ENCODE results near the gene ERCC6L2.

Gene ERCC6L2

GRCh38 chr9:95891067-95891671, 15.7 kb downstream of the ERCC6L2 start (continued):
- TF ChIP-seq ELK4 (IDR thresholded peaks at IDR 0.05; ENCODE audit: borderline replicate concordance, low read depth, low read length) (no peak), HIC1 (tag by site-specific recombination; IDR thresholded peaks at IDR 0.05) (no peak), ZNF544 (tag by site-specific recombination; IDR thresholded peaks at IDR 0.05) (no peak)

- no peak overlapping the region for H3K4me3 ChIP-seq (ENCODE audit: low read depth, low read length)
- TF ChIP-seq SETDB1 (IDR thresholded peaks at IDR 0.05; ENCODE audit: insufficient read length, low read length) (peak; percentile 67), YY1 (tag by site-specific recombination; IDR thresholded peaks at IDR 0.05) (no peak)
- H3K4me1 ChIP-seq (ENCODE audit: control insufficient read depth, insufficient read depth, low read length) = no peaks in the 10 kb centered on the region
- H3K27ac ChIP-seq (ENCODE audit: extremely low read depth, low read depth, low read length) = no peak overlapping the region
- CTCF ChIA-PET = no interaction called here
- POLR2A ChIA-PET = no interaction called here
- H3K9me3 ChIP-seq (ENCODE audit: control insufficient read depth, insufficient read depth, low read depth, low read length) = no peaks in the 10 kb centered on the region; the same call in 1 of the 2 replicates
- H3K36me3 ChIP-seq (ENCODE audit: control insufficient read depth in 2 of 2, insufficient read depth in 1 of 2, low read length in 2 of 2) = peaks cover 4 to 9% of the 10 kb centered on the region in 2 experiments
These were observed 17.2 kb downstream of the ERCC6L2 start for GRCh38 chr9:95892690-95893089.

- H3K27ac ChIP-seq (ENCODE audit: extremely low read depth, low read depth, low read length) = no peak overlapping the region
- ChIA-PET POLR2A (interaction anchor here (0.5 kb wide), 1 partner anchor 30 kb away, joined by 3 read pairs; no protein-coding TSS in a partner anchor), CTCF (interaction anchor here (0.7 kb wide), 1 partner anchor 1114 kb away, joined by 5 read pairs; no protein-coding TSS in a partner anchor)
- H3K36me3 ChIP-seq (ENCODE audit: control insufficient read depth in 2 of 2, insufficient read depth in 1 of 2, low read length in 2 of 2) = peaks cover 0 to 6% of the 10 kb centered on the region in 2 experiments; a peak in 2 of 3 replicates
- no peak for TF ChIP-seq ZNF785 (tag by site-specific recombination; IDR thresholded peaks at IDR 0.05)
- no peaks in the 10 kb centered on the region; the same call in 1 of the 2 replicates for H3K4me1 ChIP-seq (ENCODE audit: control insufficient read depth, insufficient read depth, low read length)
- no peak overlapping the region for H3K4me3 ChIP-seq (ENCODE audit: low read depth, low read length)
- H3K9me3 ChIP-seq (ENCODE audit: control insufficient read depth, insufficient read depth, low read depth, low read length) = no peaks in the 10 kb centered on the region; the same call in 1 of the 2 replicates
These were observed 21.1 kb downstream of the ERCC6L2 start for GRCh38 chr9:95896580-95896979.

- TF ChIP-seq YY1 (tag by site-specific recombination; IDR thresholded peaks at IDR 0.05) (no peak), ZNF2 (tag by site-specific recombination; IDR thresholded peaks at IDR 0.05) (no peak), ZNF24 (tag by site-specific recombination; IDR thresholded peaks at IDR 0.05) (no peak), ZNF837 (tag by site-specific recombination; IDR thresholded peaks at IDR 0.05) (no peak), ZNF23 (tag by site-specific recombination; IDR thresholded peaks at IDR 0.05; ENCODE audit: borderline replicate concordance) (no peak), ZNF600 (tag by site-specific recombination; IDR thresholded peaks at IDR 0.05) (no peak), BCL6B (tag by site-specific recombination; IDR thresholded peaks at IDR 0.05) (0 out of 2 replicates have a peak, but pooled peaks have one; percentile 55), FEZF1 (tag by site-specific recombination; IDR thresholded peaks at IDR 0.05) (peak; percentile 45), SETDB1 (IDR thresholded peaks at IDR 0.05; ENCODE audit: insufficient read length, low read length) (no peak), SP7 (tag by site-specific recombination; IDR thresholded peaks at IDR 0.05) (no peak), PRDM1 (tag by site-specific recombination; IDR thresholded peaks at IDR 0.05) (peak; percentile 34; the same call in 1 of the 2 replicates), ZNF514 (tag by site-specific recombination; IDR thresholded peaks at IDR 0.05) (no peak), ZNF146 (tag by site-specific recombination; IDR thresholded peaks at IDR 0.05) (no peak), ZNF202 (tag by site-specific recombination; IDR thresholded peaks at IDR 0.05; ENCODE audit: borderline replicate concordance) (no peak), REPIN1 (tag by site-specific recombination; IDR thresholded peaks at IDR 0.05; ENCODE audit: low read depth) (no peak), ZNF610 (tag by site-specific recombination; IDR thresholded peaks at IDR 0.05; ENCODE audit: borderline replicate concordance) (no peak), ZNF624 (tag by site-specific recombination; IDR thresholded peaks at IDR 0.05) (no peak), SCRT2 (tag by site-specific recombination; IDR thresholded peaks at IDR 0.05) (no peak)
- POLR2A ChIA-PET = no interaction called here
- Histone ChIP-seq H3K9me3 (ENCODE audit: control insufficient read depth, insufficient read depth, low read depth, low read length) (no peaks in the 10 kb centered on the region), H3K4me1 (ENCODE audit: control insufficient read depth, insufficient read depth, low read length) (no peaks in the 10 kb centered on the region; the same call in 1 of the 2 replicates), H3K4me3 (ENCODE audit: low read depth, low read length) (no peak overlapping the region), H3K27ac (ENCODE audit: extremely low read depth, low read depth, low read length) (no peak overlapping the region), H3K36me3 (ENCODE audit: control insufficient read depth in 2 of 2, insufficient read depth in 1 of 2, low read length in 2 of 2) (peaks cover 6 to 8% of the 10 kb centered on the region in 2 experiments; a peak in 2 of 3 replicates)
- CTCF ChIA-PET = interaction anchor here (0.7 kb wide), 1 partner anchor 331 kb away, joined by 3 read pairs; no protein-coding TSS in a partner anchor
These were observed 26.0 kb downstream of the ERCC6L2 start for GRCh38 chr9:95901506-95901905.

All from HEK293 (cell line).